Frontal cortex (tissue), 4 donors: ENCODE data around the gene NUP210L. TPM values are rescaled to one million over a fixed set of nuclear protein-coding genes. Genes with fewer than 3 reads are reported as not detected.
"Not testable (repeated sequence)": the region's sequence is repeated elsewhere in the genome, so short reads cannot be mapped to it uniquely, and the experiment has no call there.

Experiments
- DNase-seq, 2 donors: peaks; one replicate each; pipeline ENCODE4 v3.0.0; 2012; ENCODE audit warnings: low spot score in 2 of 2
- FAIRE-seq: peaks from 2 replicates; lab custom pipeline; 2012; peaks lifted over from hg19 to GRCh38; lab: Jason Lieb, UNC
- total RNA-seq: library from RNA; depleted of rRNA; stranded (reverse); fragments of >200 nt; gene quantifications from one replicate; pipeline ENCODE4 v1.2.3, GENCODE V29; 2014
- donor health status: control.
- donor health status: control.
- donor health status: control.

NUP210L gene
- total RNA-seq, 1 donor from 2014 or later: 0.41 TPM

DNA sequence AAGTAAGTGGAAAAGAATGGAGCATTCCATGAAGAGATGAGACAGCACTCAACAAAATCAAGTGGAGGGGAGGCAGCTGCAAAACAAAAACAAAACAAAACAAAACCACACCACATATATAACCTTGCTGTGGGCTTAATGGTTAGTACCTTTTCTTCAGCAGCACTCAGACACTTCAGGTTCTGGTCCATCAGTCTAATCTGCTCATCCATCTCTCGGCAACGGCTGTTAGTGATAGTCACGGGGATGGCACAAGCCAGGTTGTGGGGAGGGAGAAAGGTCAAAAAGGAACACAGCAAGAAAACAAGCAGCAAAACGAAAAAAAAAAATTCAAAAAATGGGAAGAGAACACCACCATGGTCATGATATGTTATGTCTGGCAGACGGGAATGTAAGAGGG is 17.0 kb upstream of the NUP210L start:
- no peak for FAIRE-seq

DNA sequence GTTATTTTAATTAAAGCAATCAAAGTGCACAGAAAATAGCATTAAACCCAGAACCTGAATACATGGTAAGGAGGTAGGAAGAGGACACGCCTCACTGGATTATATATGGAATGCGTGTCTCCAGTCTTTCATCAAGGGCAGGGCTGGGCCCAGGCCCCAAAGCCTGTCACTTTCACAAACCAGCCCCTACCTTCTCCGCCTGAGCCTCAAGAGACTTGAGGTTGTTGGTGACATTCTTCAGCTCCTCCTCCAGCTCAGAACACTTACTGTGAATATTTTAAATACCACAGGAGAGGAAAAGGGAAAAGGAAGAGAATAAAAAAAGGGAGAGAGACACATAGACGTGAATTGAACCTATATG is 16.3 kb upstream of the NUP210L start:
- DNase-seq (no peak), FAIRE-seq (no peak)

More for the DNA sequence above, 17.0 kb upstream of the NUP210L start:
- DNase-seq: no peak

DNA sequence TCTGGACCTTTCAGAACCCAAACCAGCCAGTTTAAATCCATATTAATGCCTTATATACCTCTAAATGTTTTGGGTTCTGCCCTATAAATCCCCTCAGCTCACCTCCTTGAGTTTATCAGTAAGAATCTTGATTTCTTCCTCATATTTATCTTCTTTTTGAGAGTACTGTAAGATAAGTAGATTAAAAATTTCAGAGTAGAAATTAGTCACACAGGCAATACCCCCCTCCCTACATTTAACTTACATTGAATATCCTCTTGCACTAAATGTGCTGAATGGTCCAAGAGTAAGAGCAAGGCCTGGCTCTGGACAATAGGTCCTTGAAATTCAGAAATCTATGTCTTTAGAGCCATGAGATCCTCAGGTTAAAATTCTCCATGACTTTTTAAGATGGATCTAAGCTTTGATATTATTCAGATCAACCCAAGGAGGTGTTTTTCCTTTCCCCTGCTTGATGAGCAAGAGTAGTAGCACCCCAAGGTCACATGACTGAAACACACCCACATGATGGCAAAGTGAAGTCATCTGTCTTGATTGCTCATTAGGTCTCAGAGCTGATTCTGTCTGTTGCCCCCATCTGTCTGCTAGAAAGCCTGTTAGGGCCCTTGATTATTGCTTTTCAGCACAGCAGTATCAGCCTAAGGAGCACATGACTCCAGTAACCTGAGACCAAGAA is 15.8 kb upstream of the NUP210L start:
- FAIRE-seq: no peak
- DNase-seq: no peak

DNA sequence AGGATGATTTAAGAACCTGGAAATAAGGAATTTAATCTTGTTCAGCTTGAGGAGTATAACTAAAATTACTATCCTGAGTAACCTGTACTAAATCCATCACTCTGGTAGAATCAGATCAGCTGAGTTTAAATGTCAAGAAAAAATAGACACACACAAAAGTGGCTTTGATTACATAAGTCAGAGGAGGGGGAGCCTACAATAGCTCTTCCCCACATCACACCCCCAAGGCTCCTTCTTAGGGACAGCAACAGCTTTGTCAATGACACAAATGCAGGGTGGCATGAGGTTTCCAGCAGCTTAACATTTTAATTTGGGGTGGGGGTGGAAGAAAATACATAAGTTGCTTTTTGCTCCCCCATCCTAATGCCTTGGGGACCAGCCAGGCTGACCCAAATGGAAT is 12.6 kb upstream of the NUP210L start:
- DNase-seq: no peak
- no peak for FAIRE-seq

DNA sequence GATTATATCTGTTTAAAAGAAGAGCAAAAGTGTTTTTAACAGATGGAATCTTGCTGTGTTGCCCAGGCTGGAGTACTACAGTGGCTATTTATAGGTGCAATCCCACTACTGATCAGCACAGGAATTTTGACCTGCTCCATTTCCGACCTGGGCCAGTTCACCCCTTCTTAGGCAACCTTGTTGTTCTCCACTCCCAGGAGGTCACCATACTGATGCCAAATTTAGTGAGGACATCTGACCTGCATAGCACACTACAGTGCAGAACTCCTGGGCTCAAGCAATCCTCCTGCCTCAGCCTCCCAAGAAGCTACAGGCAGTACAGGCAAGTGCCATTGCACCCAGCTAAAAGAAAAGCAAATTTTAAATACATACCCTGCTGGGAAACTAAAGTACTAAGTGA is 11.3 kb upstream of the NUP210L start:
- no peak for DNase-seq
- FAIRE-seq: no peak

DNA sequence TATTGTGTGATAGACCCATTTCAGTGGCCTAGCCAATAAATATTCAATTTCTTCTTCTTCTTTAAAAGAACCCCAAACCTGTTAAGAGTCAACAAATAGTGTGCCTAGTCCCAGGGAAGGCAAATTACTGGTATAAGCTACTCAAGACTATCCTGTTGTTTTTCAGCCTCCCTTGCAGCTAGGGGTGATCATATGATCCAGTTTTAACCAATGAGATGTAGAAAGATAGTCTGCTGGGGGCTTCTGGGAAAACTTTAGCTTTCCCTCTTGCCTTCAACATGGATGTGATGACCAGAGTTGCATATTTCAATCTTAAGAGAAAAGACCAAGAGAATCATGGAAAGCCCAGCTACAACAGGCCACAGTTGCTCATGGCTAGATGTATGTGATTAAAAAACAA is 4.7 kb upstream of the NUP210L start:
- FAIRE-seq: no peak
- DNase-seq: no peak

DNA sequence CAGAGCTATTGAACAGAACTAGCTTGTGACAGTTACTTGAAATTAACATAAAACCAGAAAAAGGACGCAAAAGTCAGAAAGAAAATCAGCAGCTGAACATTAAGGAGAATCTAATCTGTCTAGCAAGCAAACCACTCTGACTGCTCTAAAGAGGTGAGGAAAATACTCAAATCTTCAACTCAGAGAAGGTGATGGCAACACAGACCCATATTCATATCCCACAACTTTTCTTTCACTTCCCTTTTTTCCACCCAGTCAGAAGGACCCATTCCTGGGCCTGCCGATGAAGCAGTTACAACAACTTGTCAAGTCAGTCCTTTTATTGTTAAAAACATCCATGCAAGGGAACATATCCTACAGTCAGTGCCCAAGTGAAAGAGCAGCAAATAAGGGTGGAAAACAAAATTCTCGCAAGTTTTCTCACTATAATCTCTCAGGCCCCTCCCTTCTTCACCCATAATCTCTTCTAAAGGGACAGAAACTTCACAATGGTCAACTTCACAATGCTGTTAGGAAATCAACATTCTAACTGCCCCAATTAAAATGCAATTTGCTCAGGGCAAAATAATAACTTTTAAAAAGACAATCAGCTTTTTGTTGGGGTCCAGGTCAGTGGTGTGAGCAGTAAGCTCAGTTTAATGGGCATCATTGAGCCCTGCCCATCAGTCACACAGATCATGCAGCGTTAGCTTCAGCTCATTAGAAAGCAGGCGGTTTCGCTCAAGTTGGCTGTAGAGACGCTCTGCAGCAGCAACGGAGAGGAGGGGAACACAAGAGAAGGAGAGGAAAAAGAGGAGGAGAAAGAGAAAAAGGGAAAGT is 3.6 kb upstream of the NUP210L start:
- DNase-seq: no peak
- no peak for FAIRE-seq

DNA sequence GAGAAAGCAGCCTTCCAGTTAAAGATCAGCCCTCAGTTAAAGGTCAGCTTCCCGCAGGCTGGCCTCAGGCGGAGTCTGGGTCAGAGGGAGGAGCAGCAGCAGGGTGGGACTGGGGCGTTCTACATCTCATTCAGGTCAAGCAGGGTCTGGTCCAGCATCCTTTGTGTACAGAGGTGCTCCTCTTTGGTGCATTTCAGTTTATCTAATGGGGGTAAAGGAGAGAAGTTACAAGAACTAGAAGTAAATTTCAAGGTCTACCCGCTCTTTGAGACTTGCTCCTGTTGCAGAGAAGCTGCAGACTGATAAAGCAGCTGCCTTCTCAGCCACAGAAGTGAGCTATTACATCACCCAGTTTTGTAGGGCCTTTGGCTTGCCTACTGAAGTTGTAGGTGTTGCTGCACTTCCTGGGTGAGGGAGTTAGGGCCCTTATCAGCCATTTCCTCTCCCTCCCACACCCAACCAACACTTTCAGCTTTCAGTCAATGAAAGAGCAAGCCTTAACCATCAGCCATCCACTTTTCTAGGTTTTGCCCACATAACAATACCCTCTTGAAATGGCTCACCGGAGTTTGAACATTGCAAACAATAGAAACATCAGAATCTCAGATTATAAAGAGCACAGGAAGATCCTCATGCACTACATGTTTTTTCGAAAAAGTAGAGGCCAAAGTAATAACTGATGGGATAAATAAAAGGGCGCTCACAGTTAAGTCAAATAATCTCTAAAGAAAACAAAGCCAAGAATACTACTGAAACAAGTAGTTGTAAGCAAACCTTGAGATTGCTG is 2.8 kb upstream of the NUP210L start:
- DNase-seq (no peak), FAIRE-seq (no peak)

DNA sequence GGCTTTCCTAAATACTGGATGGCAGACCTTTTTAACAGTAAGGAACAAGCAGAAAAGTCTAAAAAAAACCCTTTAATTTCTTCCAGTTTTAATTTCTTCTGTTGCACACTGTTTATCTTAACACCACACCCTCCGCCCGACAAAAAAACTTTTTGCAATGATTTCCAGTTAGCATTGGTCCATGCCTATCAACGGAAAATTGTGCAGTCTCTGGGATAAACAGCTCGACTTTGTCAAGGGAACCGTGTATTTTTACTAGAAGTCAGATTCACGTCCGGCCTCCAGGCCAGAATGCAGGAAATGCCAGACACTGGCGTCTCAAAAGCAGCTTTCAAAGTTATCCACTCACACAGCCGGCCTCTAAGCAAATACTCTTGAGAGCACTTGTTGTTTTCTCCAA is 378 bp upstream of the NUP210L start:
- DNase-seq (no peak), FAIRE-seq (no peak)

DNA sequence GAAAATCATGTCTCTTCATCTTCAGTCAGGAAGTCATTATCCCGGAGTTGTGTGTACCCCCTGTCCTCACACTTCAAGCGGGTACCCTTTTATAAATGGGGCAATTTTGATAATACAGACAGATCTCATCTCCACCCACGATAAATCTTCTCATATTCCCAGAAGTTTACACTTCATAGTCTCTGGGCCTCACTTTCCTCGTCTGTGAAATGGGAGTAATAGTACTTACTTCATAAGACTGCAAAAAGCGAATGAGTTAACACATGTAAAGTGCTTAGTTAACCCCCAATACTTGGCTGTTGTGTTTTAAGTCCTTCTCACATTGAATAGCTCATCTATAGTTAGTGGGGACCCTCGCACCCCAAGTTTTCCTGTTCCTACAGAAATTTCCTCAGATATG is 820 bp downstream of the NUP210L start:
- DNase-seq (no peak), FAIRE-seq (no peak)

DNA sequence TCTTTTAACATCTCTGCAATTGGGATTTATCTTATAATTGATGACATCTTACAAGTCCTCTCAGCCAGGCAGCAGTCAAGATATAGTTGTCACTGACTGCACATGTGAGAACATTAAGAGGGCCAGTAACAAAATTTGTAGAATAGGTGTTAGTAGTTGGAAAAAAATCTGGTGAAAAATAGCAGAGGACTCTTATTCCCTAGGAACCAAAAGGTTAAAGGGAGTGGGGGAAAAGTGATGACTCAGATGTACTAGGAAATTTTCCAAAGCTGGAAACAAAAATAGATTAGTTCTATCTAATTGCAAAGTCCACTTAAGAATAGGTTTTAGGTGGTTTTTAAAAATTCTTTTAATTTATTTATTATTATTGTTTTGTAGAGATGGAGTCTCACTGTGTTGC is 3.6 kb downstream of the NUP210L start:
- FAIRE-seq (no peak), DNase-seq (no peak)

DNA sequence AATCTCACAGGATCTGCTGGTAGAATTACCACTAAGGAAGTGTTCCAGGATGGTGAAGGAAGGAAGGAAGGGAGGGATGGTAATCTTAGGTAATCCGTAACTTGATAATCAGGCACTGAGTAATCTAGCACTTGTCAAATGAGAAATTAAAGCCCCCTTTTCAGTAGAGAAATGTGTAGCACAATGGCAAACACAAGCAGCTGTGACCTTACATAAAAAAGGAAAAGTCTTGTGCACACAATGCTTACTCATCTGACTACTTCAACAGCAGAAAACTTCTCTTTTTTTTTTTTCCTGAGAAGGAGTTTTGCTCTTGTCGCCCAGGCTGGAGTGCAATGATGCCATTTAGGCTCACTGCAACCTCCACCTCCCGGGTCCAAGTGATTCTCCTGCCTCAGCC is 6.1 kb downstream of the NUP210L start:
- no peak for DNase-seq
- no peak for FAIRE-seq

DNA sequence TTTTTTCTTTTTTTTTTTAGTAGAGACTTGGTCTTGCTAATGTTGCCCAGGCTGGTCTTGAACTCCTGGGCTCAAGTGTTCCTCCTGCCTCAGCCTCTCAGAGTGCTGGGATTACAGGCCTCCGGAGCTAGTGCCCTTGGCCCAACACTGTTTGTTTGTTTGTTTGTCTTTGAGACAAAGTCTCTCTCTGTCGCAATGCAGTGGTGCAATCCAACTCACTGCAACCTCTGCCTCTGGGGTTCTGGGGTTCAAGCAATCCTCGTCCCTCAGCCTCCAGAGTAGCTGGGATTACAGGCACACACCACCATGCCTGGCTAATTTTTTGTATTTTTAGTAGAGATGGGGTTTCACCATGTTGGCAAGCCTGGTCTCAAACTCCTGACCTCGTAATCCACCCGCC is 7.4 kb downstream of the NUP210L start:
- not testable (repeated sequence) for FAIRE-seq, DNase-seq

DNA sequence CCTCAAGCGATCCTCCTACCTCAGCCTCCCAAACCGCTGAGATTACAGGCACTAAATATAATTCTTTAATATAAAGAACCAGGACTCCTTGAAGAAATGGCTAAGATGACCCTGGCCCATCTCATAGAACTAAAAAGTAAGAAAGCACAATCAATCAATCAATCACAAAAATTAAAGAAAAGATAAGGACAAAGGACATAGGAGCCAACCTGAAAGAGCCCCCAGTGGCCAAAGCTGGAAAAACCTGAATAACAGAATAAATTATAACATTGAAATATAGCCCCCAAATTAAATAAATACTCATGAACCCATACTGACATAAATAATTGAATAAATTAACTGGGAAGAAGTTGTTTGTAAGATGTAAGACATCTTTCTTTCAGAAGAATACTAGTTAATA is 8.9 kb downstream of the NUP210L start:
- DNase-seq (no peak), FAIRE-seq (no peak)

DNA sequence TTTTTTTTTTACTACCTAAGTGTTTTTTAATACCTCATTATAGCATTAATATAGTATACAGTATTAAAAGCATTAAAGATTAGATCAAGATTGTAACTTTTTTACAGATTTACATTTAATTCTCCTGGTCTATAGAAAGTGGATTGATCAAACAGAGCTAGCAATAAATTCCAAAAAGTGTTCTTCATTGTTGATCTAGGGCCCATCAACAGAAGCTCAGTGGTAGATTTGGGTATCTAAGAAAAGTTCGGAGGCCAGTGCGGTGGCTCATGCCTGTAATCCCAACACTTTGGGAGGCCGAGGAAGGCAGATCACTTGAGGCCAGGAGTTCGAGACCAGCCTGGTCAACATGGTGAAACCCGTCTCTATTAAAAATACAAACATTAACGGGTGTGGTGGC is 12.5 kb downstream of the NUP210L start:
- DNase-seq (no peak), FAIRE-seq (no peak)

DNA sequence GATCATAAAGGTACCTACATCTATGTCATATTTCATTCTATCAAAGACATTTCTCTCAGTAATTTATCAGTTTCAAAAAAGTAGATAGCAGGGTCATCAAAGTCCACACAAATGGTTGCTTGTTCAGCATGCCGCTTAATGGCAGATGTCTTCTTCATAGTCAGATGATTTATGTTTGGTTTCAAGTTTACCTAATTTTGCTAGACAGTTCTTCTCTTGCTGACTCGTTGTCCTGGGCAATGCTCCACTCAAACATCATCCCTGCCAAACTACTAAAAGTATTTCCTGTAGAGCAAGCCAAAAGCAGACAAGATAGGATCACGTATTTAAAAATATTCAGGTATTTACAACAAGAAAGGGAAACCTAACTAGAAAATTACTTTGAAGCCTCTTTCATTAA is 13.6 kb downstream of the NUP210L start:
- FAIRE-seq (no peak), DNase-seq (no peak)

DNA sequence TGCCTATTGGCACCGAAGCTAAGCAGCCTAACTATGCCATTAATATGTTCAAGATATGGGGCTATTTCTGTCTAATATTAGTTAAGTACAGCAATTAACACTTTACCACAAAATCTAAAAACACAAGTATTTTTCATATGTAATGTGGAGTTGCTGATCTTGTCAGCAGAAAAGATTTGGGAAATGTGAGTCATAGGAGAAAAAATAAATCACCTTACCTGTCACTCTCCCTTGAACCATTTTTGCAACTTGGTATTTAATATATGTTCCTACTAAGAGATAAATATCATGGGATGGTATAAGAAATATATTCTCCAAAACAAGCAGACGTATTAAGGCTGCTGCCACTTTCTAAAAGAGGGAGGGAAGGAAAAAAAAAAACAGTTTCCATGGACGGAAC is 17.0 kb downstream of the NUP210L start:
- FAIRE-seq (no peak), DNase-seq (no peak)

DNA sequence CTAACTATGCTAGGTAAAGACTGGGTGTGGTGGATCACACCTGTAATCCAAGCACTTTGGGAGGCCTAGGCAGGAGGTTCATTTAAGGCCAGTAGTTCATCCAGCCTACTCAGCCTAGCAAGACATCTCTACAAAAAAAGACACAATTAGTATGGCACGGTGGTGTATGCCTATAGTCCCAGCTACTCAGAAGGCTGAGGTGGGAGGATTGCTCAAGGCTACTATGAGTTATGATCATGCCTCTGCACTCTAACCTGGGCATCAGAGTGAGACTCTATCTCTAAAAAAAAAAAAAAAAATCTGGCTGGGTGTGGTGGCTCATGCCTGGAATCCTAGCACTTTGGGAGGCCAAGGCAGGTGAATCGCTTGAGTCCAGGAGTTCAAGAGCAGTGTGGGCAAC is 21.6 kb downstream of the NUP210L start:
- DNase-seq: no peak
- FAIRE-seq: no peak

DNA sequence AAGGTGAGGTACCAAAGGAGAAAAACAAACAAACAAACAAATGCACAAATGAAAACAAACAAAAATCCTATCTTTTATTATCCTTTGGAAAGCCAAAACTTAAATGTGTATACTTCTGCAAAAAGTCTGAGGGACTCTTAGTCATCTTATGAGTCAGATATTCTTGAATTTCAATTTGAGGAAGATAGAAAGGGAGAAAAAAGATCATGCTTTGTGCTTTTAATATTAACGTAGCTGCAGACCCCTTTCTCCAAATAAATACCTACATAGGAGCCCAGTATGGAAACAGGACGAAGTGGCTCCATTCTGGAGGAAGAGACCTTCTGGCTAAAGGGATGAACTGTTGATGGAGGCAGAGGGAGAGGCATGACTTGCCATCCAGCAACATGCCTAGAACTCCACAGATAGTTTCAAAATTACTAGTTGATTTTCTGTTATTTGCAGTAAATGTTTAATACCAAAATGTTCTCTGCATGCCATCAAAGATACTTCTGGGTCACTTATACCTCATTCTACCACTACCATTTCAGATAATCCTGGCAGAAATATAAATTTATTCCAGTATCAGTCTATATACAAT is 25.4 kb downstream of the NUP210L start:
- DNase-seq (no peak), FAIRE-seq (no peak)

DNA sequence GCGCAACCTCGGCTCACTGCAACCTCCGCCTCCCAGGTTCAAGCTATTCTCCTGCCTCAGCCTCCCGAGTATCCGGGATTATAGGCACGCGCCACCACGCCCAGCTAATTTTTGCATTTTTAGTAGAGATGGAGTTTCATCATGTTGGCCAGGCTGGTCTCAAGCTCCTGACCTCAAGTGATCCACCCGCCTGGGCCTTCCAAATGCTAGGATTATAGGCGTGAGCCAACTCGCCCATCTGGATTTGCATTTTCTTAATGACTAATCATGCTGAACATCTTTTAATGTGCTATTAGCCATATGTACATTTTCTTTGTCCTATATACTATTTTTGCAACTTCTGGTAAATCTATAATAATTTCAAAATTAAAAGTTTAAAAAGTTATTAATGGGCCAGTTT is 31.7 kb downstream of the NUP210L start:
- not testable (repeated sequence) for DNase-seq, FAIRE-seq

DNA sequence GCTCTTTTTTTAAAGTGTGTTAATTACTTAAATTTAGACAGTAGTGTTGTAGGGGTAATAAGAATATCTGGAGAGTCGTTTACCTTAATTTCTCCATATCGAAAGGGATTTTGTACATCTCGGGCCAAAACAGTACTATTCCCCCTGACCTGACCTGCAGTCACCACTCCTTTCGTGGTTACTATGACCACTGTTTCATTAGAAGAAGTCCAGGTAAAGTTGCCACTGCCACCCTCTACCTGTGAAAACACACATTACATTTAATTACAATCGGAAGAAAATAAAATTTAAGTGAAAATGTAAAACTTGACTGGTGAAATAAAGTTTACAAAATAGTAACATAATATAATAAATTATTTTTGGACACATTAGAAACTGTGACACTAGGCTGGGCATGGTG is 37.2 kb downstream of the NUP210L start:
- DNase-seq (no peak), FAIRE-seq (no peak)
